NCI-H2196 treated with DMSO at 0.1 percent for 48 hours (cell line): ENCODE data around the gene PMEPA1.

Experiments used
- DNase-seq: peaks from one replicate; lab custom pipeline; 2025; ENCODE audit not compliant: unreplicated experiment; lab: John Stamatoyannopoulos, UW

Gene PMEPA1

DNA sequence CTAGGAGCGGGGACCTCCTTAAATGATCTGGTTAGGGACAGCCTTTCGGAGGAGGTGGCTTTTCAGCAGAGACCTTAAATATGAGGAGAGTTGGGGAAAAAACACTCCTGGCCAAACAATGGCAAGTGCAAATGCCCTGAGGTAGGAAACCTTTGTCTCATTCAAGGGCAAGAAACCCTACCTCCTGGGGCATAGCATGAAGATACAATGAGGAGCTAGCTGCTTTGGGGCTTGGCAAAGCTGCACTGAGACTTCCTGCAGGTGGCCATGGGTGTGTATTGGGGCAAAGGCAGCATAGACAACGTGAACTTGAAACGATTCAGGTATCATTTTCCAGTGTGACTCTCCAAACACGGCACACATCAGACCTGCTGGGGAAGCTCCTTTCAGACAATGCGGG, 30.7 kb downstream of the PMEPA1 start:
- no peak for DNase-seq

DNA sequence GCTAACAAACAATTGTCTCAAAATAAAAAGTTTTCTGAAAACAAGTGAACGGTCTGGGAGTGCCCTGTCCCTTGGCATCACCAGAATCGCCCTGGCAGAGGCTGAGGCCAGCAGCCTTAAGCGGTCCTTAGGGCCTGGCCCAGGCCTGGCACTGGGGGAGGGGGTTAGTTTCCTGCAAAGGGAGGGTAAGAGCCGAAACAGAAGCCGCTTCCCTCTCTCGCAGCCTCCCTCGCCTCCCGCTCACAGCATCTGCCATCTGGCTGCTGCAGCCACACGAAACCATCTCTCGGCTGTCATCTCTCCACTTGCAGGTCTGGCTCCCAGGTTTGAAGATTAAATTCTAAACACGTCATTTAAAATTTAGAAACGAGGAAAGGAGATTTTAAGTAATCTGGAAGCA, 31.5 kb downstream of the PMEPA1 start:
- DNase-seq, result no peak

DNA sequence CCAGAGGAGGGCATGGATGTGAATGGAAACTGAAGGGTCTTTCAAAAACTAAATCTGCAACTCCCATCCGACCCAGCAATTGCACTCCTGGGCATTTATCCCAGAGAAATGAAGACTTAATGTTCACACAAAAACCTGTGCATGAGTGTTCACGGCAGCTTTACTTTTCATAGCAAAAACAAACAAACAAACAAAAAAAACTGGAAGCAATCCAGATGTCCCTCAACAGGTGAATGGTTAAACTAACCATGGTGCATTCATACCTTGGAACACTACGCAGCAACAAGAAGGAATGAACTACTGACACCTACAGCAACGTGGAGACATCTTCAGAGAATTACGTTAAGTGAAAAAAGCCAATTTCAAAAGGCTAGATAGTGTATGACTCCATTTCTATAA, 32.2 kb downstream of the PMEPA1 start:
- DNase-seq, result no peak

DNA sequence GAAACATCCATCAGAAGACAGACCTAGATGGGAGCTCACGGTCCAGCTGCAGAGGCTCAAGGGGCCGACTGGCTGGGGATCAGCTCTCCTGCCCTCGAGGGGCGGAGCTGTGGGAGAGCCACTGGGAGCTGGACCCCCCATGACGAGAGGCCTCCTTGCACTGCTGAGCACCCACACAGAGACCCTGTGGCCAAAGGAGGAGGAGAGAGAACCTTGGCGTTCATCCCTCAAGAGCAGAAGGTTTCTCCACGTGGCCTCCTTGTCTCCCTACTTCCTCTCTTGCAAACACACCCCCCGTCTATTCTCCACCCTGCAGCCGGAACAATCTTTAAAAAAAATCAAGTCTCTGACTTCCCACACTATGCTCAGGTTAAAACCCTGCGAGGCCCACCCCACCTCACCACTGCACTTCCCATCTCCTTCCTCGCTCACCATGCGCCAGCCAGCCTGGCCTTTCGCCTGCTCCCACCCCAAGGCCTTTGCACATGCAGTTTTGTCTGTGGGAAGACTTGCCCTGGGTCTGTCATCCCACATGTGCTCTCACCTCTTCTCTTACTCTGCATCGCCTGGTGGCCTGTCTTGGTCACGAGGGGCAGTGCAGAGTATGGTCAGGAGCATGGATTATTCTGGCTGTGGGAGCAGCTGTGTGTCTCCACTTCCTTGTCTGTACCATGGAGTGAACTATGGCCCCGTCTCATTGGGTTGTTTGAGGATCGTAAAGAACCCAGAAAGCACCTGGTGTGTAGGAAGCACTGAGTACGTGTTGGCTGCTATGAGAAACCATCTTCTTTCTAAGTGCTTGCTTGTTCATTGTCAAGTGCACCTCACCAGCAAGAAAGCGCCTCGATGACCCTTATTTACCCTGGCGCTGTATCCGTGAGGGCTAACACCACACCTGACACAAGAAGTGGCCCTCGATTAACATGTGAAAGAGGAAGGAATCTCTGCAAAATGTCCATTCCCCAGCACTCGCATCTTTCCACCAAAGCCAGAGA, 32.9 kb downstream of the PMEPA1 start:
- DNase-seq, result peak; percentile 31

DNA sequence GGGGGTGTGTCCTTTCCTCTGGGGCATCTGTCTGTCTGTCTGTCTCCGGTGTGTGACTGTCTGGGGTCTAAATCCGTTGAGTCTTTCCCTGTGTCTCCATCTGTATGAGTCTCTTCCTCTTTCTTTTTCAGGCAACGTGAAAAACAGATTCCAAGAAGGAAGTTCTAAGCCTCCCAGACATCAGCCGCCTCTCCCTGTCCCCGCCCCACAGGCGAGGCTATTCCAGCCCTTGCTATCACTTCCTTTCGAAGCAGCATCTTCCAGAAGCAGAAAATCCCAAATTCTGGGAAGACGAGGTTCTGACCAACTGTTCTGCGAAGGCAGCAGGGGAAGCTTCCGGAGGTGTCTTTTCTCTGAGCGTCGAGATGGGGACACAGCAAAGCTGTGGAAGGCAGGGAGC, 34.0 kb downstream of the PMEPA1 start:
- no peak for DNase-seq

DNA sequence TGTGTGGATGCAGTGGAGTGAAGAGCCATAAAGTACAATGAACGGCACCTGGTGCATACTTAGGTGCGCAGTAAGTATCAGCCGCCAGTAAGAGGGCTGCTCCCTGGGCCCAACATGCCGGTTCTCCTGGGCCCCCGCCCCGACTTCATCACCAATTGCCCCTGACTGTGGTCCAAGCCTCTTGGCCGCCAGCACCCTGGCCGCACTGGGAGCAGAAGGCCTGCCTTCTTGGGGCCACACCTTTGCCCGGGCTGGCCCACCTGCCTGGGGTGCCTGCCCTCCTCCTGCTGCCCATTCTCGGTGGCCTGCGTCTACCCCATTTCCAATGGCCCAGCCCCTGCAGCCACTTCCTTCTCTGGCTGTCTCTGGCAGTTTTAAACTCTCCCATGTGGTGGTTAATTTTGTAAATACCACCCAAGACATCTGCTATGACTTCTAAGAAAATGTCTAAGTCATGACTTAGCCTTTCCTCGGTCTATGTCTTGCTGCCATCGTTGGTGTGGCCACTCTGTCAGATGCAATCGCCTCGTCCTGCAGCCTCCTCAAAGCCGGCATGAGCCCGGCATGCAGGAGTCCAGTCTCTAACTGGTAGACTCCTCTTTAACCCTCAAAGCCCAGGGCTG, 36.8 kb downstream of the PMEPA1 start:
- DNase-seq, result no peak

DNA sequence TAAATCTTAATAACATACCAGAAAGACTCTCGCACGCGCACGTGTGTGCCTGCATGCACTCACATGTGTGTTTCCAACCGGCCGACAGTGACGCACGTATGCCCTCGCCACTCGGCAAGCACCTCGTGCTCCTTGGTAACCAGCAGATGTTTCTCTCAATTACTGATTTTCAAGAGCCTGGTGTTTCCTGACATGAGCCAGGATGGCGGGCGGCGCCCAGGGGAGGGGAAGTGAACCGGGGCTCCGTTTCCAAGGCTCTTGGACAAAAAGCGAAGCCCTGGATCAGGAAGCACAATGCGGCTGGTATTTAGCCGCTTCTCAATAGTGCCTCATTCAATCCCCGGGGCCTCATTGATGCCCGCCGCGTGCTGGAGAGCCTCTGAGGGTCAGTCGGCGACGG, 37.7 kb downstream of the PMEPA1 start:
- DNase-seq, result peak; percentile 37

DNA sequence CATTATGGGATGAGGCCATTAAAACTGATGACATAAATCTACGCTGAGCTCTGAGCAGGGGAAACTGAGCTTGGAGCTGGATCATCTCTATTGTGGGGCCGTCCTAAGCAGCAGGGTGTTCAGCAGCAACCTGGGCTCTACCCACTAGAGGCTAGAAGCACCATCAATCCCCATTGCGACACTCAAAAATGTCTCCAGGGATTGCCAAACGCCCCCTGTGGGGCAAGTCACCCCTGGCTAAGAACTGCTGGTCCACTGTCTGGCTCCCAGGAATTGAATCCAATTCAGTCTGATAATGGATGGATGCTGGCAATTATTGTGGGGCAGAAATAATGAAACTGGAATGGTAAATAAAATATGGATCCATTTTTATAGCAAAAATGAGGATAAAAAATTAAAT, 38.2 kb downstream of the PMEPA1 start:
- DNase-seq, result no peak

DNA sequence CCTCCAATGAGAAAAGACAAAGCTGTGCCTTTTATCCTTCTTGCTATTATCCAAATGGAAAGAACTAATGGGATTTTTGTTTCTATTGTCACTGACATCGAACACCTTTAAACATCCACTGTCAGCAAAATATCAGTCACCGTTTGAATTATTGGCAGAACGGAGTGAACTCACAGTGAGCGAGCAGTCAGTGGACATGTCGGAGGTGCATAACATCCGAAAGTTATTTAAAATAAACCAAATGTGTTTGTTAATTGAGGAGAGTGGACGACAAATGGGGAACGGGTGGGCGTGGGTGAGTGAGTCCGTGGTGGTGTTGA, 38.8 kb downstream of the PMEPA1 start:
- no peak for DNase-seq

DNA sequence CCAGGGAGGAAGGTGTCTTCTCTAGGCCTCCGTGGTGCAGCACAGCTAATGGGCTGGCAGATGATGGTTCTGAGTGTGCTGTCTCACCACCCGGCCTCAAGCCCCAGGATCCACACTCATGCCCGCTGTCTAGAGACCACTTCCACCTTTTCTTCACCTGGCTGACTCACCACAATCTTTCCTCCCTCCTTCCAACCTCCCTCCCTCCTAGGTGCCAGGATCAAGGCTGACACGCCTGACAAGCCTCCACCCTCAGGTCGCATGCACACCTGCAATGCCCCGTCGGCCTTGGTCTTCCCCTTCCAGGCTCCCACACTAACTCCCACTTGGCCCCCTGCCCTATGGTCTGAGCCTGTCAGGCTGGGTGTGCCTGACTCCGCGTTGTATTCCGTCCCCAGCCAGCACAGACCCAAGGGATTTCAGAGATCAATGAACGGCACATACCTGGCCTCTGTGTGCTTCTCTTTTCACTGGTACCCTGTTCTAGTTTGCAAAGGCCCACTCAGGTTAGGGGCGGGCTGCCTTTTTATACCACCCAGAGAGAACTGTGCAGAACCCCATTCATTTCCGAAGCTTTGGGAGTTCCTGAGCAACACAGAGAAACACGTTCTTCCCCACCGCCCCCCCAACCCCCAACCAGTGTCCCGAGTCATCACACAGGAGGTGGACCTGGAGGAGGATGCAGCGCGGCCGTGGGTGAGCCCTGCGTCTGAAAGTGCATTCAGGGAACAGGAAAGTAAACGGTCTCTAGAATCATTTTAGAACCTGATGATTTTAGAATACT, 39.3 kb downstream of the PMEPA1 start:
- no peak for DNase-seq

DNA sequence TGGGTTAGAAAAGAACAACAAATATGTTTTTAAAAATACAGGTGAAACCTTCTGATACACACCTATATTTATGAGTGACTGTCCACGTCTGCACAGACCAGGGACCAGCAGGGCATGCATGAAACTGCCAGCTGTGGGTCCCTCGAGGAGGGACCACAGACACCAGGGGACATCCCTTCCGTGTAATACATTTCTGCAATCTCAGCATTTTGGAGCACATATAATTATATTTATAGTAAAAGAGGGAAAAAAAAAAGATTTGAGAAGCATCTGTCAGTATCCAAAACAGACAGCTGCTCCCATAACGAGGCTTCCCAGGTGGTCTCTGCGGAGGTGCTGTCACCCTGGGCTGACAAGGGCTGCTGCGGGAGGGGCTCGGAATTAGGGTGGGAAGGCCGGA, 40.2 kb downstream of the PMEPA1 start:
- DNase-seq, result no peak

DNA sequence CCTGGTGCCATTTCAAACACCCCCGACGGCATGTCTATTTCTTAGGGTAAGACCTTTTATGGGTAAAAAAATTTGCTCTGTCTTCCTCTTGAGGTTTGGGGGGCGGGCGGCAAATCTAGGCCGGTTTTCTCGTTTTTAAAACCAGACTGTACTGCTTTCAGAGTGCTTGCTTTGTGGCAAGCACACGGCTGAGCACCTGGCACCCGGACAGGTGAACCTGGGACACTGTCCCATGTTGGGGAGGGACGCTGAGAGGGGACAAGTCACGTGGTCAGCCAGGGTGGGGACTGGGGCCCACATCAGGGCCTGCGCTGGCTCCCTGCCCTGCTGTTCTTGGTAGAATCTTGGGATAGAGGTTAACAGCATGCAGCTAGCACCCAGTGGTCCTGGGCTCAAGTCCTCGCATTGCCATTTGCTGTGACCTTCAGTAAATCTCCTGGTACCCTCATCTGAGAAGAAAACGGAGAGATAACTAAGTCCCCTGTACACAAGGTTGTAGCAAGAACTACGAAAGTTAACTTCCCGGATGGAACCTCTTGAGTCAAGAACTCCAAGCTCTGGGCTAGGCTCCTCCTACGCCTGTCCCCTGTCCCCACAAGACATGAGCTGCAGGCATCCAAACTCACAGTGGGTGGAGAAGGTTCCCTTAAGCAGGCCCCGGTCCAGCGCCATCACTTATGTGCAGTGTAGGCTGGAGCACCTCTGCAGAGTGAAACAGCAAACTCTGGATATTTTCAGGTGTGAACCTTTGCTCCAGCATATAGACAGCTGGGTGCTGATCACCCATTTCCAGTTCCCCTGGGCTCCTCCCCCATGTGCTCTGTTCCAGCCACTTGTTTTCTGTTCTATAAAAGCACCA, 41.7 kb downstream of the PMEPA1 start:
- DNase-seq, result no peak

DNA sequence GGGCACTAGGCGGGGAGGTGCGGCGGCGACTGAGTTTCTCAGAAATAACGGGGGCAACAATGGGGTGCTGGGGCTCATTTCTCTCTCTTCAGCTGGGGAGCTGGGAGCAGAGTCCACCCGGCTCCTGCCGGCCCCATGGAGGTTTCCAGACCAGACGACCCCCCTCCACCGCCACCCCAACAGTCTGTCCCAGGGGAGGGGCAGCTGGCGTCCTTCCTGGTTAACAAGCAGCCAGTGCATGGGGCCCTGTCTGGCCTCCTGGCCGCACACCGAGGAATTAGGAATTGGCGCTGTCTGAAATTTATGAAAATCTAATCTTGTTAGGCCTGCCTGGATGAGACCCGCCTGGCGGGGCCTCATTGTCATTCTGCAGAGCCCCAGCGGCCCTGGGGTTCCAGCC, 42.4 kb downstream of the PMEPA1 start:
- DNase-seq, result no peak

DNA sequence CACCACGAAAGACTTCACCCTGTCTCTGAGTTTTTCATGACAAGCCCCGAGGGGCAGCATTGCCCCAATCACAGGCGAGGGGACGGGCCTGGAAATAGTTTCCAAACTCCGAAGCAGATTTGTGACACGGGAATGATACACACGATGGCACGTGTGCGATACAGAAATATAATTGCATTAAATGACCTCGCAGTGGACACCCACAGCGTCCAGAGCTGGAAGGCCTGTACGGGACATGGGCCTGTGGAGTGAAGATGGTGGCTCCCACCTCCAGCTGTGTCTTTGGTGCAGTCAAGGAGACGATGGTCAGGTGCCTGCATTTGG, 43.0 kb downstream of the PMEPA1 start:
- no peak for DNase-seq

DNA sequence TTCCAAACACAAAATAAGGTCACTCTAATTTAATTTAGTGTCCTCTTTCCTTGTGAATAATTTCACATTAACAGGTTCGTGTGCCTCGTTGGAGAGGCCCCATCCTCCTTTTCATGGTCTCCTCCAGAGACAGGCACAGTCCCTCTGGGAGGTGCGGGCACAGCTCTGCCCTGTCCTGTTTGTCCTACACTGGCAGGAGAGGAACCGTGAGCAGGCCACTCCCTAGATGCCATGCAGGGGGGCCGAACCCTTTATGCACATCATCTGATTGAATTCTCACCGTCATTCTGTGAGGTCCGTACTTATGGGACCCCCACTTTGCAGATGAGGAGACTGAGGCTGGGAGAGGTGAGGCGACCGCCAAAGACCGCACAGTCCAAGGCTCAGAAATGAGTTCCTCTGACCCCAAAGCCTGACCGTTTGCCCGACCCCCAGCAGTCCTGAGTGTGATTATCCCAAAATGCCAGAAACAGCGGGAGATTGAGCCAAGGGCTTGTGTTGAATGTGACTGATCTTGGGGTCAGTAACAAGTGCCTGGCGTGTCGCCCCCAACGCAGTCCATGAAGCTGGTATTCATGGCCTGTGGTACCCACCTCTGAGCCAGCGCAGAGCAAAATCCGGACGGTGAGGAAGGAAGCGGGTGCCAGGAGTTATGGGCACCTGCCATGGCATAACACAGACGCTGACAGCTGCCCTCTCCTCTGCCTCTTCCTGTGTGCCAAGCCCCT, 43.5 kb downstream of the PMEPA1 start:
- DNase-seq, result no peak

DNA sequence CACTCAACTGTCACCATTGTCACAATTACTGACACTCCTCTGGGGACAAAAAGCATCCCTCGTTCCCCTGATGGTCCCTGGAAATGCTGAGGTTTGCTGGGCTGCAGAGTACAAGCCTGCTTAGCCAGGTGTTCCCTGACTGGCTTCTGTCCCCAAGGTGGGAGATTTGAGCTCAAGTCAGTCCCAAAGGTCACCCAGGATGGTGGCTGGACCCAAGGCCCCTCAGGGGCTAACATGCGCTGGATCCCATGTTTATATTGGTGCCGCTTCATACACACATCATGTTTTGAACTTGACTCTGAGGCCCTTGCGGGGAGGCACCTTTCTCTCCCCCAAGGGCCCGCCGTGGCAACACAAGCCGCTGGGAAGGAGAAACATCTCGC, 44.2 kb downstream of the PMEPA1 start:
- no peak for DNase-seq

DNA sequence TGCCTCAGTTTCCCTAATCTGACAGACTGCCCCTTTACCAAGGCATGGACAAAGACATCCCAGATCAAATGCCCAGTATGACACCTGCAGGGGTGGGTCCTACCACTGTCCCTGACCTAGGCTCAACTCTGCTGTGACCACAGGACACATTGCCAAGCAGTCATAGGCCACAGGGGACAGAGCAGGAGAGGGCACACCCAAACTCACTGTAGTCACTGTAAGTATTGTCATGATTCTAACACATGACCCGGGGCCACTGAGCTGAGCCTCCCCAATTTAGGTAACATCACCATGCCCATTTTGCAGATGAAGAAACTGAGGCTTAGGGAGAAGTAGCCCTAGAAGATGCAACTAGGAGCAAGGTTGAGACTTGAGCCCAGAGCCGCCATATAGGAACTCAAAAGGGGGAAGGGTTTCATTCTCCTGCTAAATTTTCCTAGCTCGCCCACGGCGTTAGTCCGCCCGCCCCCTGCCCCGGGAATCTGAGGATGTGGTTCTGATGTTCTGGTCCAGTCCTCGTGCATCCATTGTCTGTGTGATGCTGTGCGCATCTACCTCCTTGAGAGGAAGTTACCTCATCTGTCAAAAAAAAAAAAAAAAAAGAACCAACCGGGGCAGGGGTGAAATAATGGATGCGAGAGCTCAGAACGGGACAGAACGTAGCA, 44.8 kb downstream of the PMEPA1 start:
- no peak for DNase-seq

DNA sequence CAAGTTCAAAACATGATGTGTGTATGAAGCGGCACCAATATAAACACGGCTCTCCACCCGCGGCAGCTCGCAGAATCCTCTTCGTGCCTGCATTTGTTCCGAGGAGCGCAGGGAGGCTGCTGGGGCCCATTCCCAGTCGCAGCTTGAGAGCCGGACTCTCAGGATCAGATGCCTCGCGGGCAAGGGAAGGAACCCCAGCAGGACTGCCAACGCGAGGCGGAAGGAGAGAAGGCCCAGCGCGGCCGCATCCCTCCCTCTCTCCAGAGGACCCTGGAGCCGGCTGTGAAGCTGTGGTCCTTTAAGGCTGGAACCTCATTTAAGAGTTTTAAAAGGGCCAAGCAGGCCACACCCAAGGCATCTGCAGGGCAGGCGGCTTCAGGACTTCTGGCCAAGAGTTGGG, 45.3 kb downstream of the PMEPA1 start:
- no peak for DNase-seq

DNA sequence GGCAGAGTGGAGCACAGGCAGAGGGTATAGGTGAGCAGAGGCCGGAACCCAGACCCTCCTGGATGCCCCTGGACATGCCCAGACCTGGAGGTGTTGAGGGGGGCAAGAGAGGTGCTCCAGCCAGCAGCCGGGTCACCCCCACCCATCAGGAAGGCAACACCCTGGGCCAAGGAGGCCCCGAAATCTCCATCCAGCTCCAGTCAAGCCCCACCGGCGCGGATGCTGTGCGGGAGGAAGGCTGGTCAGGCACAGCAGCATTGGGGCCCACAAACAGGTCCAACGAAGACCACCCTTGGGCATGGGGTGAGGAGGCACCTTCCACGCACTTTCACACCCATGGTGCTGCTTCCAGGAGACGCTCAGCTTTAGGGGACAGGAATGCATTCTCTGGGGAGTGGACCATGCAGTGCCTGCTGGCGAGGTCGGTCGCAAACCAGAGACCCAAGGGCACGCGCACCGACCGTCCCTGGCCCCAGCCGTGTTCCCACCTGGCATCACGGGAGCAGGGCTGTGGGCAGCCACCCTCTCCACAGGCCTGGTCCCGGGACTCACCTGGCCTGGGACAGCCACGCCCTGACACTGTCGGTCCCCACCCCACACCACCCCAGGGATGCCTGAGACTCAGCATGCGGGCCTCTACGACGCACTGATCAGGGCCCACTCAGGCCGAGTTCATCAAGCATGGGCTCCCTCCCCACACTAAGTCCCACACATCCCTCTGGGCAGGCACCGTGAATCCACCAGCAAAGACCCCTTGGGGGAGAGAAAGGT, 45.9 kb downstream of the PMEPA1 start:
- DNase-seq, result no peak
